Stimulated activated CD4-positive, alpha-beta T cell treated with anti-CD3 and anti-CD28 coated beads, Interleukin-15, amount 100 ng/mL, for 1 hour (primary cell): ENCODE data around the gene GALNT7.
"Not testable (repeated sequence)": the region's sequence is repeated elsewhere in the genome, so short reads cannot be mapped to it uniquely, and the experiment has no call there.

Experiments
- DNase-seq, 2 donors: peaks; one replicate each; pipeline ENCODE4 v3.0.0-alpha.2; 2020; ENCODE audit warnings: low read depth in 1 of 2, low spot score in 1 of 2

Gene GALNT7

DNA sequence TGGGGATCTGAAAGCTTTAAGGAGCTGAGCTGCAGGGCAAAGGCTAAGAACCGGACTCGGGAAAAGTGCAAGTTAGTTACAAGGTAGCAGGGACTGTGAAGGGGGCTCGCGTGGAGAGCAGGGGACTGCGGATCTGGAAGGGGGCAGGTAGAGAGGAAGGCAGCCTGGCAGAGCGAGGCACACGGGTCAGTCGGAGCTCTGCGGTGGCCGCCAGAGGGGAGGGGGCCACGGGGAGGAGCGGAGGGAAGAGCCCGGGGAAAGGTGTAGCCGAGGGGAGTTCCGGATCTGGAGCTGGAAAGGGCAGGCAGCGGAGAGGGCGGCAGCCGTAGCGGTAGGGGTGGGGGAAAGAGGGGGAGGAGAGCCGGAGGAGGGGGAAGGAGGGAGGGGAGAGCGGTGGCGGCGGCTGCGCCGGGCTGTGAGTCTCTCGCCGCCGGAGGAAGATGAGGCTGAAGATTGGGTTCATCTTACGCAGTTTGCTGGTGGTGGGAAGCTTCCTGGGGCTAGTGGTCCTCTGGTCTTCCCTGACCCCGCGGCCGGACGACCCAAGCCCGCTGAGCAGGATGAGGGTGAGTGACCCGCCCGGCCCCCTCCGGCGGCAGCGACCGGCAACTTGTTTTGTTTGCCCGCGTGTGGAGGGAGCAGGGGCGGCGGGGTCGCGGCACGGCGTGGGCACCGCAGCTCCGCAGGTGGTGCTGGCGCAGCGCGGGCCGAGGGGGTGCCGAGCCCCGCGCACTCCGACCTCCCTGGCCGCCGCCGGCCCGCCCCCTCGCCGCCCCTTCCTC, at the start of gene GALNT7:
GALNT7 (plus strand) TSS at position 416 of the 782 bp plus-strand sequence; CDS start at position 441, 25 bp downstream.
- DNase-seq: peak; percentile 28 to 52

- not testable (repeated sequence) for DNase-seq
Observed at GRCh38 chr4:173118819-173119218, 49.8 kb upstream of the GALNT7 start.

GRCh38 chr4:173119818-173120217, 48.8 kb upstream of the GALNT7 start:
- no peak for DNase-seq

GRCh38 chr4:173121076-173121561, 47.5 kb upstream of the GALNT7 start:
- no peak for DNase-seq

DNA sequence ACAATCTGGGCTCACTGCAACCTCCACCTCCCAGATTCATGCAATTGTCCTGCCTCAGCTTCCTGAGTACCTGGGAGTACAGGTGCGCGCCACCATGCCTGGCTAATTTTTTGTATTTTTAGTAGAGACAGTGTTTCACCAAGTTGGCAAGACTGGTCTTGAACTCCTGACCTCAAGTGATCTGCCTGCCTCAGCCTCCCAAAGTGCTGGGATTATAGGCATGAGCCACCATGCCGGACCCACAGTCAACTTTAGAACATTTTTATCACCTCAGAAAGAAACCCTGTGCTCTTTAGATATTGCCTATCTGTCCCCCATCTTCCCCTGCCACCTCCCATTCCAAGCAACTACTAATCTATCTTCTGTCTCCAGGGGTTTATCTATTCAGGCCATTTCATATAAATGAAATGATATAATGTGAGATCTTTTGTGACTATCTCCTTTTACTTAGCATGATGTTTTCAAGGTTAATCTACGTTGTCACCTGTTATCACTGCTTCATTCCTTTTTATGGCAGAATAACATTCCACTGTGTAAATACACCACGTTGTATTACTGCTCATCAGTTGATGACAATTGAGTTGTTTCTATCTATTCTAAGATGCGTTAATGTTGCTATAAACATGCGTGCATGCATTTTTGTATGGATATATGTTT, 44.3 kb upstream of the GALNT7 start:
- DNase-seq: no peak

DNA sequence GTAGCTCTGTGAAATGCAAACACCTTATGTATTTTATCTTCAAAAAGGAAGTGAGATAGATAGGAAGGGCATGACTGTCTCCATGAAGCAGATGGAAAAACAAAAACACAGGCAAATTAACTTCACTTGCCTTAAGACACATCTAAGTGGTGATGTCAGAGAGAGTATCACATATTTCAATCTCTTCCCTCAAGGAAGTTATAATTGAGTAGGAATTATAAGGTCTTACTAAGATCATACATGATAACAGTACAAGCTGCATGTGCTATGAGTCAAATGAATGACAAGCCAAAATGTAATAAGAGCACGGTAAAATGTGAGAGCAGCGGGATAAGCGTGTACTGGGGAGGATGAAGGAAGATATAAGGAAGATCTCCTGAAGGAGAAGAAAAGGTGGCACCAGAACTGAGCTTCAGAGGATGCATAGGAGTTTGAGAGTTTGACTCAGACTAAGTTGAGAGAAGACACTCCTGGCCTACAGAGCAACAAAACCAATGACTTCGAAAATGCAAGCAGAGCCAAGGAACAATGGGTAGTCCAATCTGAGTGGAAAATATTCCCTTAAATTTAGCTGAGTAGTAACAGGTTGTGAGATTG, 43.3 kb upstream of the GALNT7 start:
- DNase-seq: no peak

- DNase-seq: no peak
Observed at GRCh38 chr4:173128199-173128890, 40.3 kb upstream of the GALNT7 start.

GRCh38 chr4:173130687-173131086, 37.9 kb upstream of the GALNT7 start:
- DNase-seq: no peak

DNA sequence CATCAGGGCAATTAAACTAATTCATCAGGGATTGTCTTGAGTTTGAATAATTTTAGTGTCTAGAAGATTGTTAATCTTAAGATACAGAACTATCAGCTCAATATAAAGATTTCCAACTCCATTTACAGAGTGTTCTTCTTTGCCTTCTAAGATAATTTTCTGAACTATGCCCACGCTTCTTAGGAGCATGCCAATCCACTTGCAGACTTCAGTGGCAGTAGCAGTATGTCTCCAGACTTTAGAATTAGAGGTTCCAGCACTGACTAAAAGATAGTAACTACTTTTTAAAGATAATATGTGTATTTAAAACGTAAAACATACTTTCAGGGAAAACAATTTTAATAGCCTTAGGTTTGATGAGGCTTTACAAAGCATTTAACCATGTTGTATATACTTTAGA, 34.2 kb upstream of the GALNT7 start:
- DNase-seq: no peak

- no peak for DNase-seq
Observed at GRCh38 chr4:173135241-173135847, 33.3 kb upstream of the GALNT7 start.

GRCh38 chr4:173138624-173139023, 30.0 kb upstream of the GALNT7 start:
- DNase-seq: no peak

- DNase-seq: no peak
Observed at GRCh38 chr4:173139561-173139960, 29.1 kb upstream of the GALNT7 start.

- no peak for DNase-seq
Observed at GRCh38 chr4:173145131-173145530, 23.5 kb upstream of the GALNT7 start.

GRCh38 chr4:173146456-173146855, 22.2 kb upstream of the GALNT7 start:
- no peak for DNase-seq

GRCh38 chr4:173151496-173151895, 17.1 kb upstream of the GALNT7 start:
- DNase-seq: no peak

GRCh38 chr4:173152104-173152503, 16.5 kb upstream of the GALNT7 start:
- no peak for DNase-seq

GRCh38 chr4:173153445-173153844, 15.2 kb upstream of the GALNT7 start:
- no peak for DNase-seq

DNA sequence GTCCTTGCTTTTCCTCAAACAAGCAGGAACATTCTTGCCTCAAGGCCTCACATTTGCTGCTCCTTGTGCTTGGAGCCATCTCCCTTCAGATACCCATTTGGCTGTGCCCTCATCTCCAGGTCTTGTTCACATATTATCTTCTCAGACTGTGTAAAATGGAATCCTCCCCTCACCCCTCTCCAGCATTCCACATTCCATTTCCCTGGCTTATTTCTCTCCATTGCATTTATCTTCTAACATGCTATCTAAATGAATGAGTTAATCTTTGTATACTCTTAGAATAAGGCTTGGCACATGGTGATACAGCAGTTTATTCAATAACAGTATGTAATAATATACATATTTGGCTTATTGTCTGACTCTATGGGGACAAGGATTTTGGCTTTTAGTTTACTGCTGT, 8.8 kb upstream of the GALNT7 start:
- no peak for DNase-seq

DNA sequence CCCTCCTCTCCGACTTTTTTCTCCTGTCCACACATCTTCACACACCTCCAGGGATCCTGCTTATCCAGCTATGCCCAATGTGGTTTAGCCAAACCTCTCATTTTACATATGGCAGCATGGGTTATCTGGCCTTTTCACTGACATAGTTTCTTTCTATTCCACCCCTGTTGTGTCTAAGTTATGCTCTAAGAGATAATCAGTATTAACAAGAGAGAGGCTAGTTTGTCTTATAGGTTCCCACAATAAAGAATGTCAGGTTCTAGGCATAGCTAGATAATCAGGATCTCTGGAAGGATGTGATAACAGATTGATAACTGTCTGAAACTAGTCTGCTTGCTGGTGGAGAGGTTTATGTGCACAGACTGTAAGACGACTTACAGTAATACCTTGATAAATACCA, 7.7 kb upstream of the GALNT7 start:
- DNase-seq: no peak

- no peak for DNase-seq
Observed at GRCh38 chr4:173161311-173161710, 7.3 kb upstream of the GALNT7 start.

DNA sequence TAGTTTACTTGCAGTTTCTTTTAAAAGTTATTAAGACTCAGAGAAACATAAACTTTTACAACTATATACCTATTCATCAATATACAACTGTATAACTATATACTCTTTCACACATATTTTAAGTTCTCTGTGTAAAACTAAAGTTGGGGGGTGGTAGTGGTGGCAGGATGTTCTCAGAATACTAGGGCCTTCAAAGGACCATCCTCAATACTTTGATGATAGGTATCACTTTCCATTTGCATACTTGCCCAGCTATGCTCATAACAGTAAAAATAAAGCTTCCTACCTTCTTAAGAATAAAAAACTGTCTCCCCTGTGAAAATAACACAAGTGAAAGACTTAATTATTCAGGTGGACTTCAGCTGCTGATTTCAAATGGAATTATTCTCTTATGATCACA, 2.9 kb upstream of the GALNT7 start:
- DNase-seq: no peak
